NCI-H1105 treated with DMSO at 0.1 percent for 48 hours (cell line): ENCODE results near the gene LARP1B.
"Not testable (repeated sequence)": the region's sequence is repeated elsewhere in the genome, so short reads cannot be mapped to it uniquely, and the experiment has no call there.

ENCODE experiments used
- DNase-seq: peaks from one replicate; lab custom pipeline; 2025; lab: John Stamatoyannopoulos, UW

Gene LARP1B

GRCh38 chr4:128060699-128061565 lies at the start of gene LARP1B:
Gene LARP1B, plus strand, starts transcription at chr4:128061312. Its CDS starts 13,640 bp downstream, at chr4:128074952.
- DNase-seq: peak; percentile 87

- DNase-seq: no peak
Observed at GRCh38 chr4:128025319-128025718, 35.8 kb upstream of the LARP1B start.

GRCh38 chr4:128029907-128030306 lies 31.2 kb upstream of the LARP1B start:
- DNase-seq: no peak

GRCh38 chr4:128031756-128032384 lies 29.2 kb upstream of the LARP1B start:
- peak; percentile 18 for DNase-seq

- no peak for DNase-seq
Observed at GRCh38 chr4:128039568-128039967, 21.5 kb upstream of the LARP1B start.

- DNase-seq: not testable (repeated sequence)
Observed at GRCh38 chr4:128047019-128047418, 14.1 kb upstream of the LARP1B start.

GRCh38 chr4:128047514-128047913 lies 13.6 kb upstream of the LARP1B start:
- DNase-seq: not testable (repeated sequence)

- DNase-seq: not testable (repeated sequence)
Observed at GRCh38 chr4:128051229-128051628, 9.9 kb upstream of the LARP1B start.

- DNase-seq: not testable (repeated sequence)
Observed at GRCh38 chr4:128054907-128055306, 6.2 kb upstream of the LARP1B start.

- not testable (repeated sequence) for DNase-seq
Observed at GRCh38 chr4:128055441-128056206, 5.5 kb upstream of the LARP1B start.

GRCh38 chr4:128056396-128056795 lies 4.7 kb upstream of the LARP1B start:
- no peak for DNase-seq

GRCh38 chr4:128060121-128060698 lies 902 bp upstream of the LARP1B start:
- peak; percentile 22 for DNase-seq

GRCh38 chr4:128061566-128062536 lies 739 bp downstream of the LARP1B start:
- DNase-seq: peak; percentile 69

GRCh38 chr4:128066453-128066820 lies 5.3 kb downstream of the LARP1B start:
- DNase-seq: not testable (repeated sequence)

- no peak for DNase-seq
Observed at GRCh38 chr4:128068918-128069317, 7.8 kb downstream of the LARP1B start.

- no peak for DNase-seq
Observed at GRCh38 chr4:128076464-128076863, 15.4 kb downstream of the LARP1B start.

- not testable (repeated sequence) for DNase-seq
Observed at GRCh38 chr4:128095293-128095692, 34.2 kb downstream of the LARP1B start.

GRCh38 chr4:128107766-128108165 lies 46.7 kb downstream of the LARP1B start:
- DNase-seq: no peak

GRCh38 chr4:128123036-128123435 lies 61.9 kb downstream of the LARP1B start:
- no peak for DNase-seq

- DNase-seq: no peak
Observed at GRCh38 chr4:128130621-128131020, 69.5 kb downstream of the LARP1B start.

GRCh38 chr4:128134925-128135324 lies 73.8 kb downstream of the LARP1B start:
- DNase-seq: no peak
